Measurements from ENCODE around the gene ANKMY1. TPM values are rescaled to one million over a fixed set of nuclear protein-coding genes. Genes with fewer than 3 reads are reported as not detected.
A peak's percentile ranks its signal among the peaks of the same experiment; 100 is the strongest.

Gene ANKMY1
- total and polyA plus RNA-seq, 2 of the 13 experiments (the other 11 are each of a cell fraction or from before 2014, with no cell fraction given): 11.7 to 18.8 TPM

- no peak for TF ChIP-seq ZBTB14 (CRISPR knock-in tag; IDR thresholded peaks at IDR 0.05)
- TF ChIP-seq MEIS1 (CRISPR knock-in tag; IDR thresholded peaks at IDR 0.05; ENCODE audit: borderline replicate concordance): no peak; the same call in none of the 2 replicates
- no peak for TF ChIP-seq IKZF1 (IDR thresholded peaks at IDR 0.05)
- no peak; the same call in 1 of the 2 replicates for TF ChIP-seq HDAC1 (CRISPR knock-in tag; IDR thresholded peaks at IDR 0.05)
- TF ChIP-seq SNAPC2 (CRISPR knock-in tag; IDR thresholded peaks at IDR 0.05): peak; percentile 76; the same call in 1 of the 2 replicates
- peak; percentile 65 for TF ChIP-seq TAF1 (CRISPR knock-in tag; IDR thresholded peaks at IDR 0.05)
- TF ChIP-seq POGK (CRISPR knock-in tag; conservative IDR thresholded peaks at IDR 0.05): peak; percentile 82; the same call in 1 of the 2 replicates
- TF ChIP-seq KLF12 (CRISPR knock-in tag; IDR thresholded peaks at IDR 0.05; ENCODE audit: borderline replicate concordance): no peak
- 0 out of 2 replicates have a peak, but pooled peaks have one; percentile 41 for TF ChIP-seq ZNF710 (CRISPR knock-in tag; IDR thresholded peaks at IDR 0.05; ENCODE audit: borderline replicate concordance)
- no peak; the same call in 1 of the 2 replicates for TF ChIP-seq SMAD9 (CRISPR knock-in tag; IDR thresholded peaks at IDR 0.05)
- 0 out of 2 replicates have a peak, but pooled peaks have one; percentile 40 for TF ChIP-seq ZBED4 (CRISPR knock-in tag; IDR thresholded peaks at IDR 0.05; ENCODE audit: borderline replicate concordance)
- peak; percentile 53 for TF ChIP-seq TEAD3 (CRISPR knock-in tag; optimal IDR thresholded peaks at IDR 0.05; ENCODE audit: borderline replicate concordance)
- peak; percentile 81 for TF ChIP-seq ZNF687 (CRISPR knock-in tag; IDR thresholded peaks at IDR 0.05)
- TF ChIP-seq SOX13 (IDR thresholded peaks at IDR 0.05): no peak
- peak in 1 of 2 experiments; percentile 69; a peak in 2 of 4 replicates for TF ChIP-seq SOX13 (CRISPR knock-in tag; conservative IDR thresholded peaks at IDR 0.05 in 1 of 2, IDR thresholded peaks at IDR 0.05 in 1 of 2)
These were observed 46.6 kb upstream of the ANKMY1 start (continued) for GRCh38 chr2:240604291-240604938.

Data from HepG2 (cell line).